ENCODE results near the gene UGT1A5.

Gene UGT1A5

DNA sequence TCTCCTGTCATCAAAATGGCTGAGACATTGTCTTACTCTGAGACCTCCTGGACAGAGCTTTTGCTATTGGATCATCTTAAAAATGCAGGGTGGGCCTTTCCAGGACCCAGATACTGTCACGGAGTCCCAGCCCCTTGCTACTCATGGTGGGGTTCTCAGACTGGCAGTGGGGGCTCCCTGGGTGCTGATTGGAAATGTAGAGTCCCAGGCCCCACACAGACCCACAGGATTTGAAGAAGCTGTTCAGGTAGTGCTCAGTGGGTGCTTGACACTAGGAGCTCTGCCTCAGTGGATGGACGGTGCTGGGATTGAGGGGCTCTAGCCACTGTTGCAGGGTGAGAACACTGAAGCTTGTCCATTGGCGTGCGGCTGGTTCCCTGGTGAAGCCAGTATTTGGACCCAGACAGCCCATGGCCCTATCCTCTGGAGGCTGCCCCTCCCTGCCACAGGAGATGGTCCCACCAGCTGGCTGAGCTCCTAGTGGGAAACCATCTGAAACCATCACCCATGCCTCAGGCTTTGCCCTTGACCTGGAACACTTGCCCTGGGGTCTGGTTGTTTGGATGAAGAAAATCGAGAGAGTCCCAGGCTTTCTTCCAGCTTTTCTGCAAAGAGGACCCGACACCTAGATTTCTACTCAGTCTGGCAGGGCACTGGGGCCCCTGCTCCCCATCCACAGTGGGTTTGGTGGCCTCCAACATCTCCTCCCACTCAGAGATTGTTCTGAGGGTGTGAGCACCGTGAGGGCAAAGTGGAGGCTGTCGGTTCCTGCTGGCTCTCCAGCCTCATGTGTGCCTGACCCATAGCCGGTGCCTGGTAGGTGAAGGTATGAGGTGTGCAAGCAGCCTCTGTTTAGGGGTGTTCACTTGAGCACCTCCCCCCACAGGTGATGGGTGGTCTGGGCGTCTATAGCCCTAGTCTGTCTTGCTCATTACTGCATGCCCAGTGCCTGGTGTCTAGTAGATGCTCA is 95.5 kb downstream of the UGT1A5 start:
- no peak for DNase-seq (ENCODE audit: low read depth in 2 of 2)

DNA sequence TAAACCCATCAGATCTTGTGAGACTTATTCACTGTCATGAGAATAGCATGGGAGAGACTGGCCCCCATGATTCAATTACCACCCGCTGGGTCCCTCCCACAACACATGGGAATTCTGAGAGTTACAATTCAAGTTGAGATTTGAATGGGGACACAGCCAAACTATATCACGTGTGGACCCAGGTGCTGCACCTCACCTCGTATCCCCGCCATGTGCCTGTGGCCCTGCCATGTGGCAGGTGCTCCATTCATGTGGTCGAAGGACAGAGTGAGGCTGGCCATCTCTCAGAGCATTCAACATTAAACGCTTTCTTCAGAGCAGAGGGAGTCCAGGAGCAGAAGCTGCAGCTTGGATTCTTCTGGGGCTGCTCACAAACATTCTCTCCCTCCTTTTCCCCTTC is 97.7 kb downstream of the UGT1A5 start:
- DNase-seq (ENCODE audit: low read depth in 2 of 2) = no peak

DNA sequence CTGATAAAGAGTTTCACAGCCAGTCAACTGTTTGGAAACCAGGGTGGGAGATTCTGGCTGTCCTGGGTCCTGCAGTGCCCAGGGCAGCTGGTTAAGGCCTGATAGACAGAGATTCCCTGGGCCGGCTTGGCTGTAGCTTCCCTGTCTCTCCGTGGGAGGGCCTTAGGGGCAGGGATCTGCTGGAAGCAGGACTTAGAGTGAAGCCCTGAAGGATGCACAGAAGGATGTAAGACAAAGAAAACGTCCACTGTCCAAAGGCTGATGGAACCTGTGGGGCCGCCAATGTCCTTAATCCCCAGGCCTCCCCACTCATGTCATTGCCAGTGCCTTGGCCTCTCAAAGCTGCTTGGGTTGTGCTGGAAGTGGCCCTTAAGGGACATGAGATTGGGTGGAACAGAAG is 98.4 kb downstream of the UGT1A5 start:
- no peak for DNase-seq (ENCODE audit: low read depth in 2 of 2)

DNA sequence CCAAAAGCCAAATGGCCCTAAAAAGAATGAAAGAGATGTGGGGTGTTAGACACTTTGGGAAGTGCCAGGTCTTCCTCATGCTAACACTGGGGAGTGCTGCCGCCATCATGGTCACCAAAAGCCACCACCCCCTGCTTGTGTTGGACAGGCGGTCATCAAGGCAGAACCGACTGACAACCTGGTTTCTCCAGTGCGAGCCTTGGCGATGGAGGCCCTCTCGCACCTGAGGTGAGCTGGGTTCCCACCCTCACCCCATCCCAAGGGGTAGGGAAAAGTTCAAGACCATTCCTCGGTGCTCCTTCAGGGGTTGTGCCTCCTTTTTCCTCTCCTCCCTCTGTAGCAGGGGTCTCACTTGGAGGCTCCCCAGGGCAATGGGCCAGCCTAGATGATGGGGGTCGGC is 99.0 kb downstream of the UGT1A5 start:
- DNase-seq (ENCODE audit: low read depth in 2 of 2) = no peak

DNA sequence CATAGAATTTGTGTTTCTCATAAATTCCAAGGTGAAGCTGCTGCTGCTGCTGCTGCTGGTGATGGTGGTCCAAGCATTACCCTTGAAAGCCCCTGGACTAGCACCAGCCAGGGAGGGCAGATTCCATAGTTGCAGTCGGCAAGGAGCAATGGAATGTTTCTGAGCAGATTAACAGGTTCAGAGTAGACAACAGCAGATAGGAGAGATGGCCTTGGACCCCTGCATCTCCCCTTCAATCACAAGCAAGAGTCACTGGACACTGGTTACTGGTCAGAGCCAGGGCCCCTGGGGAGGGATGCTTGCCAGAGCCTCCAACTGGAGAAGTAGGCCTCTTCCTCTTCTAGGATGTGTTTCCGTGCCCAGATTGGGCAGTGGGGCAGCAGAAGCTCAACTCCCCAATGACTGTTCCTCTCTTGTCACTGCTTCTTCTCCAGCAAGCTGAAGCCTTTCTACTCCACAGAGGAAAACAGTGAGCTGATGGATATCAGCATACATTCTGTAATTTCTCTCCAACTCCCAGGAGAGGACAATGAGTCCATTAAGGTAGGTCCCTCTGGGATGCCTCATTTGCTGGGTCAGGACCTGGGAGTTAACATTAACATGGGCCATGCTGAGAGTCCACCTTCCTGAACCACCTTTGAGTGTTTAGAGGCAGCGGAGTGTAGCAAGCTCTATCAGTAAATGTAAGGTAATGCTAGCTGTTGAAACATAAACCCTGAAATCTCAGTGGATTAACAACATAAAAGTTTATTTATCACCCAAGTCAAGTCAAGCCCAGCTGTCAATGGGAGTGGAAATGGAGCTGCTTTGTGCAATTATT is 100.7 kb downstream of the UGT1A5 start:
- no peak for DNase-seq (ENCODE audit: low read depth in 2 of 2)

- no peak for DNase-seq (ENCODE audit: low read depth in 2 of 2)
Measured at GRCh38 chr2:233814056-233814835, 101.5 kb downstream of the UGT1A5 start.

DNA sequence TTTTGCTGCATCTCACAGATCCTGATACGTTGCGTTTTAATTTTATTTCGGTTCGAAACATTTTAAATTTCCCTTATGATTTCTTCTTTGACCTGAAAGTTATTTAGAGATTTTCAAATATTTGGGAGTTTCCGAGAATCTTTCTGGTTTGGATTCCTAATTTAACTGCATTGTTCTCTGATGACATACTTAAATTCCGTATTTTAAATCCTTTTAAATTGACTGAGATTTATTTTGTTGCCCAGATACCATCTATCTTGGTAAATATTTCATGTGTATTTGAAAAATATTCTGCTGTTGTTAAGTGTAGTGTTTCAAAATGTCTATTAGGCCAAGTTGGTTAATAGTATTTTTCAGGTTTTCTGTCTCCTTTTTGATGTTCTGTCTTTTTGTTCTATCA is 103.2 kb downstream of the UGT1A5 start:
- no peak for DNase-seq (ENCODE audit: low read depth in 2 of 2)

GRCh38 chr2:233816334-233816733 is 103.6 kb downstream of the UGT1A5 start:
- DNase-seq (ENCODE audit: low read depth in 2 of 2) = no peak

- no peak for DNase-seq (ENCODE audit: low read depth in 2 of 2)
Measured at GRCh38 chr2:233816771-233817170, 104.1 kb downstream of the UGT1A5 start.

- no peak for DNase-seq (ENCODE audit: low read depth in 2 of 2)
Measured at GRCh38 chr2:233817361-233817911, 104.7 kb downstream of the UGT1A5 start.

GRCh38 chr2:233817995-233818638 is 105.4 kb downstream of the UGT1A5 start:
- no peak for DNase-seq (ENCODE audit: low read depth in 2 of 2)

DNA sequence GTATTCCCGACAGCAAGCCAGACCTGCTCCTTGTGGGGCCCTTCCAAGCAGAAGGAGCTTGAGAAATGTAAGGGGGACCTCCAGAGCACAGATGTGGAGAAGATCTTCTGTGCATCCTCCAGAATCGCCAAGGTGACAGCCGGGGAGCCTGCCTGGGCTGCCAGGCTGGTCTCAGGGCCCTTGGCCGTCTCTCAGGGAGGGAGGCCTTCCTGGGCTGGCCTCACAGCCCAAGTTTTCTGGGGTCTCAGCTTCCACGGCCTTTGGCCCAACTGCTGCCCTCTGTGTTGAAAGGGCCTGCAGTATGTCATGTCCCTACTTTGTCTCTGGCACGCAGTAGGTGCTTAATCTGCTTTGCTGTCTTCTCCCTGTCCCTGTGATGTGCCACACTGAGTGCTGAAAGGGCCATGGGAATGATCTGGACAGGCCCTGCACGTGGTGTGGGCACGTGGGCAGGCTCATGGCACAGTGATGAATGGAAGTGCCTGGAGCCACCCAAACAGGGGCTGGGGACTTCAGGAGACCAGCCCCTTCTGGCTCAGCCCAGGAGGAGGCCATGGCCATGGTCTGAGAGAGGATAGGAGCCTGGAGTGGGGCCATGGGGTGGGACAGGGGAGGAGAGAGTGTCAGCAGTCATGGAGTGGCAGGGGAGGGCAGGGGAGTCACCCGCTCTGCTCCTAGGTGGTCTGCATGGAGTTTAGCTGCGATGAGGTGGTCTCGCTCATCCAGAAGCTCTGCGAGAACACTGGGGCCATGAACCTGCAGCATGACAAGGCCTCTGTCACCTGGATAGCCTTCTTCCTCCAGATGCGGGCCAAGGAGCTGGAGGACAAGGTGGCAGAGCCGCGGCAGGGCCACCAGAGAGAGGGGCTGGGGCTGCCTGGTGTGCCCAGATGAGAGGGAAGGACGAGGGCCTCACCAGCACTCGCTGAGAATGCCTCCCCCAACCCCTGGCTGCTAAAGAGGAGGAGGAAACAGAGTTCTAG is 106.2 kb downstream of the UGT1A5 start:
- no peak for DNase-seq (ENCODE audit: low read depth in 2 of 2)

GRCh38 chr2:233819884-233820773 is 107.4 kb downstream of the UGT1A5 start:
- no peak for DNase-seq (ENCODE audit: low read depth in 2 of 2)

- DNase-seq (ENCODE audit: low read depth in 2 of 2) = no peak
Measured at GRCh38 chr2:233820774-233821105, 108.0 kb downstream of the UGT1A5 start.

GRCh38 chr2:233821196-233821595 is 108.5 kb downstream of the UGT1A5 start:
- no peak for DNase-seq (ENCODE audit: low read depth in 2 of 2)

- no peak for DNase-seq (ENCODE audit: low read depth in 2 of 2)
Measured at GRCh38 chr2:233821709-233822100, 109.0 kb downstream of the UGT1A5 start.

- DNase-seq (ENCODE audit: low read depth in 2 of 2) = no peak
Measured at GRCh38 chr2:233822101-233822771, 109.5 kb downstream of the UGT1A5 start.
